DMS 273 treated with DMSO at 0.1 percent for 48 hours (cell line): ENCODE data around the gene IQGAP3.
"Not testable (repeated sequence)": the region's sequence is repeated elsewhere in the genome, so short reads cannot be mapped to it uniquely, and the experiment has no call there.

ENCODE experiments used
- DNase-seq: peaks from one replicate; lab custom pipeline; 2025; lab: John Stamatoyannopoulos, UW

The IQGAP3 gene, protein sequence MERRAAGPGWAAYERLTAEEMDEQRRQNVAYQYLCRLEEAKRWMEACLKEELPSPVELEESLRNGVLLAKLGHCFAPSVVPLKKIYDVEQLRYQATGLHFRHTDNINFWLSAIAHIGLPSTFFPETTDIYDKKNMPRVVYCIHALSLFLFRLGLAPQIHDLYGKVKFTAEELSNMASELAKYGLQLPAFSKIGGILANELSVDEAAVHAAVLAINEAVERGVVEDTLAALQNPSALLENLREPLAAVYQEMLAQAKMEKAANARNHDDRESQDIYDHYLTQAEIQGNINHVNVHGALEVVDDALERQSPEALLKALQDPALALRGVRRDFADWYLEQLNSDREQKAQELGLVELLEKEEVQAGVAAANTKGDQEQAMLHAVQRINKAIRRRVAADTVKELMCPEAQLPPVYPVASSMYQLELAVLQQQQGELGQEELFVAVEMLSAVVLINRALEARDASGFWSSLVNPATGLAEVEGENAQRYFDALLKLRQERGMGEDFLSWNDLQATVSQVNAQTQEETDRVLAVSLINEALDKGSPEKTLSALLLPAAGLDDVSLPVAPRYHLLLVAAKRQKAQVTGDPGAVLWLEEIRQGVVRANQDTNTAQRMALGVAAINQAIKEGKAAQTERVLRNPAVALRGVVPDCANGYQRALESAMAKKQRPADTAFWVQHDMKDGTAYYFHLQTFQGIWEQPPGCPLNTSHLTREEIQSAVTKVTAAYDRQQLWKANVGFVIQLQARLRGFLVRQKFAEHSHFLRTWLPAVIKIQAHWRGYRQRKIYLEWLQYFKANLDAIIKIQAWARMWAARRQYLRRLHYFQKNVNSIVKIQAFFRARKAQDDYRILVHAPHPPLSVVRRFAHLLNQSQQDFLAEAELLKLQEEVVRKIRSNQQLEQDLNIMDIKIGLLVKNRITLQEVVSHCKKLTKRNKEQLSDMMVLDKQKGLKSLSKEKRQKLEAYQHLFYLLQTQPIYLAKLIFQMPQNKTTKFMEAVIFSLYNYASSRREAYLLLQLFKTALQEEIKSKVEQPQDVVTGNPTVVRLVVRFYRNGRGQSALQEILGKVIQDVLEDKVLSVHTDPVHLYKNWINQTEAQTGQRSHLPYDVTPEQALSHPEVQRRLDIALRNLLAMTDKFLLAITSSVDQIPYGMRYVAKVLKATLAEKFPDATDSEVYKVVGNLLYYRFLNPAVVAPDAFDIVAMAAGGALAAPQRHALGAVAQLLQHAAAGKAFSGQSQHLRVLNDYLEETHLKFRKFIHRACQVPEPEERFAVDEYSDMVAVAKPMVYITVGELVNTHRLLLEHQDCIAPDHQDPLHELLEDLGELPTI (N-terminal part only)

DNA sequence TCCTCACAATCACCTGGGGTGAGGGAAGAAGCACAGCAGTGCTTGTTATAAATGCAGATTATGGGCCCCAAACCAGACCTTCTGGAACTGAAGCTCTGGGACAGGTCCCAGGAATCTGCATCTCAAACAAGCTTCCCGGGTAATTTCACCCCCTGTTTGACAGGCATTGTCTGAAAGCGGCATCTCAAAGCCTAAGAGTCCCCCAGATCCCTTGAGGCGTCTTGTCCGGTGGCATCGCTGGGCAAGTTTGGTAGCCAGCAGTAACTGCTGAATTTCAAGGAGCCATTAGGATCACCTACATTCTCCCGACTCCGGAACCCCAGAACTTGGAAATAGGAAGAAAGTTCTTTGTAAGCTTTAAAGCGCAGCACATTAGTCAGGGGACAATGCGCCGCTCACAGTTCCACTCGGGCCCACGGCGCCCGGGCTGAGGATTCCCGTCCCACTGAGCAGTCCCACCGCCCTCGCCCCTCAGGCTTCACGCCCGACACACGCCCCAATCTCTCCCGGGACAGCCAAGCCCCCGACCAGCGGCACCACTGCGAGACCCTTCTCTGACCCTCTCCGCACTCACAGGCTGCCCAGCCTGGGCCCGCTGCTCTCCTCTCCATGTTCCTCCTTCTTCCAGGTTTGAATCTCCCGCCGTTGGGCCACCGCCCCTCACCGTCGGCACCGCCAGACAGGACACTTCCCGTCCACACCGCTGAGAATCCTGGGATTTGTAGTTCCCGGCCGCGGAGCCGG is at the start of gene IQGAP3:
TSS of gene IQGAP3 (minus strand) at position 647 of the 744 bp plus-strand sequence. CDS start at position 611, 36 bp downstream.
- DNase-seq: peak; percentile 48

DNA sequence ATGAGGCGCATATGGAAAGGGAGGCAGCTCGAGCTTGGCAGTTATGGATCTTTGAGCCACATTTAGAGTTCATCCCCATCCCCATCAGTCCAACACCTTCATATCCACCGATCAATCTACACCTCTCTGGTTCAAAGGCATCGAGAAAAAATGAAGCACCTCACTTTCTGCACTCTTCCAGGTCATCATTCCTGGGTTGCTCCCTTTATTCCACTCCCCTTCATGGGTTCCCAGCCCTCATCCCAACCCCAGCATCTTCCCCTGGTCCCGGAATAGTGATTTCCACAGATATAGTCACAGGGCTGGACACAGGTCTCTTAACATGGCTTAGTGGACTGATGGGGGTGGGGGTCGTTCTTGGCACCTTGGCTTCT is 47.2 kb upstream of the IQGAP3 start:
- DNase-seq: no peak

DNA sequence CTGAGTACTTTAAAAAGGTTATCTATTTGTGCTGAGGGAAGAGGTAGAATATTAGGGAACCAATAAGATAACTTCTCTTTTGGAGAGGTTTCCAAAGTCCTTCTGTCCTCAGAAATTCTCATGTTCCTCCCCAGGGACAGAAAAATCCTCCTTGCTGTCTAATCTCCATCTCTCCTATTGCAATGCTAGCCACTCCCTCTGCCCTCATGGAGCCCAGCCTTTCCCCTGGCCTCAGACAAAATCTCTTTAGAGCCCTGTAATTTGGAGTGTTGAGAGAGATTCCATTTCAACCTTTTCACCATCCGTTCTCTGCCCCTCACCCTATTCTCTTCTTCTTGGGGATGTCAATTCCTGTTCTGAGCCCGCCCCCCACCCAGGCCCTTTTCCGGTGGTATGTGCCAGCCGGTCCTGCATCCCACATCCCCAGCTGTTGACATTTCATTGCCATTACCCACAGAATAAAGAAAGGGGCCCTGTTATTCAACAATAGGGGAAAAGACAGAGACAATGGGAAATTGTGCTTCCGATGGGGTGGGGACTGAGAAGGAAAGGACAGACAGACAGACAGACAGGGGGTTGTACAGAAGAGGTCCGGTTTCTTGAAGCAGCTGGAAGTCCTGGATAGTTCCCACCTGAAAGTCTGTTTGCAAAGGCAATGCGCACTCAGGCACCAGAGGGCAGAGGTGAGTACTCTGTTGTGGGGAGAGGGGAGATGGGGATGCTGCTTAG is 46.7 kb upstream of the IQGAP3 start, which contains the start of gene HAPLN2:
TSS of gene HAPLN2 (plus strand) at position 563 of the 729 bp plus-strand sequence. CDS start 4,076 bp downstream, outside the sequence.
- peak; percentile 40 for DNase-seq

DNA sequence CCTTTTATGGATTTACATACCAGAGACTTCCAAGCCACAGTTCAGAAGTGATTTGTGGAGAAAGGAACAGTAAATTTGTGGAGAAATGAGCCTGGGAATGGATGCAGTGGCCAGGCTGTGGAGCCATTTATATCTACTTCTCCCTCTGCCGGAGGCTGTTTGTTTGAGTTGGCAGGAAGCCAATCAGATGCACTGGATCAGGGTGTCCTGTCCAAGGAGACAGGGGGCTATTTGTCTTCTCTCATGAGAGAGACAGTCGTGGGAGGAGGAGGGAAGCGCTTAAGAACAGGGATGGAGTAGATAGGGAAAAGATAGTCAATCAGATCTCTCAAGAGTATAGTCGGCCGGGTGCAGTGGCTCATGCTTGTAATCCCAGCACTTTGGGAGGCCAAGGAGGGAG is 44.1 kb upstream of the IQGAP3 start:
- DNase-seq: no peak

DNA sequence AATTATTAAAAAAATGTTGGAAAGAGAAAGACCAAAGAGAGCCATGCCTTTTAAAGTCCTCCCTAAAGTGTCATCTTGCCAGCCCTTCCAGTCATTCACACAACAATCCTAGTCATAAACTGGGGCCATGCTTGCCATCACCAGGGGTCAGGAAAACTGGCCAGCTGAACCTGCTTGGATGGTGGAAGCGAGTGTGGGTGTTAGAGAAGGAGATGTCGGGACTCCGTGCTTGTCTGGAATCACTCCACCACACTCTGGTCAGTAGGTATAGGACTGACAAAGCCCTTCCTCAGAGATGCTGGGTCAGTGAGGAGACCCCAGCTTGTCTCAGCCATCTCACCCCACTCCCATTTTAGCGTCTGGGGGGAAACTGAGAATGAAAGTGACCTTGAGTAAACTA is 43.6 kb upstream of the IQGAP3 start:
- no peak for DNase-seq

DNA sequence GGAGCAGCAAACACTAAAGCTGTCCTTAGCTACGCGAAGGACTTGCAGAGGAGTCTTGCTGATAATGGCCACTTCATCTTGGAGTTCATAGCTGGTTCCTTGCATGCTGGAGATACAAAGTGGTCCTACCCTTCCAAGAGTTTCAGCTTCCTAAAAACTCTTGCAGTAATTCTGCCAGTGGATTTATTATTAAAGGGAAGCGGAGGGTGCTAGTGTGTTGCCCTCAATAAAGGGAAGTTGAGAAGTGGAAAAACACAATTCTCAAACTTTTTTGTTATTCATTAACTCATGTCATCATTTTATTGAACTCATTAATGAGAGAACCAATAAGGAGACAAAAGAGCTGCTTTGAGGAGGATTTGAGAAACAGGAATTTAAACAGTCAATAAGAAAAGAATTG is 40.3 kb upstream of the IQGAP3 start:
- no peak for DNase-seq

DNA sequence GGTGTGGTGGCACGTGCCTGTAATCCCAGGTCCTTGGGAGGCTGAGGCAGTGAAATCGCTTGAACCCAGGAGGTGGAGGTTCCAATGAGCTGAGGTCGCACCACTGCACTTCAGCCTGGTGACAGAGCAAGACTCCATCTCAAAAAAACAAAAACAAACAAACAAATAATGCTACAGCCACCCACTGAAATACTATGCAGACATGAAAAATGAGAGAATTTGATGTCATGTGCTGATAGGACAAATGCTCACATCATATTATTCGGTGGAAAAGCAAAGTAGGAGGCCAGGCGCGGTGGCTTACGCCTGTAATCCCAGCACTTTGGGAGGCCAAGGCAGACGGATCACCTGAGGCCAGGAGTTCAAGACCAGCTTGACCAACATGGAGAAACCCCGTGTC is 37.7 kb upstream of the IQGAP3 start:
- not testable (repeated sequence) for DNase-seq

DNA sequence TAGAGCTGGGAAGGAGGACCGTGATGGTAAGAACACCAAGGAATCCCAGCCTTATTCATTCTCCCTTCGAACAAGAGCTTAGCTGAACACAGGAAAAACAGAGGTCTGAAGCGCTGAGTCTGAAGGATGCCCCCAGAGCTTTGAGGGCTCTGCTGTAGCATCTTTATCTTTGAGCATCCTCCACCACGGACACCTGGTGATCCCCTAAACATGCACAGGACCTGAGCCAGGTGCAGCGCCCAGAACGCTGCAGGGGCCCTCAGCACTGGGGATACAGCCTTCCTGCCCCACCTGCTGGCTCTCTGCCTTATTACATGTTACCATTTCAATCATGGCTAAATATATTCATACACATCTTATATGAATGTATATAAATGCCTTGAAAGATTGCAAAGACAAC is 36.6 kb upstream of the IQGAP3 start:
- DNase-seq: no peak

DNA sequence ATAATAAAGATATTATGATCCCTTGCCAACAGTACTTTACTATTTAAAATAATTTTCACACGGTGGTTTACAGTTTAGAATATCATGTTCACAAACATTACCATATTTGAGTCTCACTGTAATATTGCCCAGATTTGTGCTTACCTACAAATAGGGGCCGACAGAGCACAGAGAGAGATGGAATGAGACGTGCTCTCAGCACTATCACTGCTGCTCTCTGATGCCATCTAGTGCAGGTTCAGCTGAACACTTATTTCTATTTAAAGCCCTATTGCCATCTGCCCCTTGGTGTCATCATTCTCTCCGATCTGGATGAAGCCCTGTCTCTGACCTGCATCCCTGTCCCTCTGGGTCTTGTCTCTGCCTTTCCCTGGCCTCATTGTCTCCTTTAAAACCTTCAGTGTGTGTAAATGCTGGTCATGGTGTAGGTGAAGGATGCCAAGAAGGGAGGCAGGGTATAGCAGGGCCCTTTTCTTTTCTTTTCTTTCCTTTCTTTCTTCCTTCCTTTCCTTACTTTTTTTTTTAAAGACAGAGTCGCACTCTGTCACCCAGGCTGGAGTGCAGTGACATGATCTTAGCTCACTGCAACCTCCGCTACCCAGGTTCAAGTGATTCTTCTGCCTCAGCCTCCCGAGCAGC is 35.8 kb upstream of the IQGAP3 start:
- DNase-seq: peak; percentile 58

DNA sequence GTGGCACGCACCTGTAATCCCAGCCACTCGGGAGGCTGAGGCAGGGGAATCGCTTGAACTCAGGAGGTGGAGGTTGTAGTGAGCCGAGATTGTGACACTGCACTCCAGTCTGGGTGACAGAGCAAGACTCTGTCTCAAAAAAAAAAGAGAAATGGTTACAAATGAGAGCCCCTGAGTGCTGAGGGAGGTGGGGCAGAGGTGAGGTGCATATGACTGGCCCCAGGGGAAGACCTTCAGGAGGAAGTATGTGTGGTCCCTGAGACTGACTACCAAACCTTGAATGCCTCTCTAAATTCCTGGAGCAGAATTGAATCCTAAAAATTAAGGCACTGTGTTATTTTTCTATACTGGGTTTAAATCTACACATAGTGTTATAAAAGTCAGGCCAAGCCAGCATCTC is 35.0 kb upstream of the IQGAP3 start:
- DNase-seq: not testable (repeated sequence)

DNA sequence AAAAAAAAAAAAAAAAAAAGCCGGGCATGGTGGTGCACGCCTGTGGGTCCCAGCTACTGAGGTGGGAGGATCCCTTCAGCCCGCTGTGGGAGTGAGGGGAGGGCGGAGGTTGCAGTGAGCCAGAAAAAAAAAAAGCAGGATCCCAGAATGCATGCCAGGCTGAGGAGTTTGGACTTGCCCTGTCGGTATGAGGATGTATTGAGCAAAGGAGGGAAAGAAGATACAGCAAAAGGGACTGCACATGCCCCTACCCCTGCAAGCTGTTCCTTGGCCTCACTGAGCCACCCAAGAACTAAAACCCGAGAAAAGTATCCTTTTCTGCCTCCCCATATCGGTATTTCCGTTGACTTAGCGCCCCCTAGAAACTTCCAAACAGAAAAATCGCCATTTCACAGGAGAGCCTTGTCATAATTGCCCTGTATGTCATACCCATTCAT is 30.2 kb upstream of the IQGAP3 start:
- no peak for DNase-seq

DNA sequence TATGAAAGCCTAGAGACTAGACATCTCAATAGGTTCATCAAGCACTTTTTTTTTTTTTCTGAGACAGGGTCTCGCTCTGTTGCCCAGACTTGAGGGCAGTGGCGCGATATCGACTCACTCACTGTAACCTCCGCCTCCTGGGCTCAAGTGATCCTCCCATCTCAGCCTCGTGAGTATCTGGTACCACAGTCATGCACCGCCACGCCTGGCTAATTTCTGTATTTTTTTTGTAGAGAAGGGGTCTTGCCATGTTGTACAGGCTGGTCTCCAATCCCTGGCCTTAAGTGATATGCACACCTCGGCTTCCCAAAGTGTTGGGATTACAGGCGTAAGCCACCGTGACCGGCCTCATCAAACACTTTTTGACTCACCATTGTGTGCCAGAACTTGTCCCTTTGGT is 29.5 kb upstream of the IQGAP3 start:
- no peak for DNase-seq

DNA sequence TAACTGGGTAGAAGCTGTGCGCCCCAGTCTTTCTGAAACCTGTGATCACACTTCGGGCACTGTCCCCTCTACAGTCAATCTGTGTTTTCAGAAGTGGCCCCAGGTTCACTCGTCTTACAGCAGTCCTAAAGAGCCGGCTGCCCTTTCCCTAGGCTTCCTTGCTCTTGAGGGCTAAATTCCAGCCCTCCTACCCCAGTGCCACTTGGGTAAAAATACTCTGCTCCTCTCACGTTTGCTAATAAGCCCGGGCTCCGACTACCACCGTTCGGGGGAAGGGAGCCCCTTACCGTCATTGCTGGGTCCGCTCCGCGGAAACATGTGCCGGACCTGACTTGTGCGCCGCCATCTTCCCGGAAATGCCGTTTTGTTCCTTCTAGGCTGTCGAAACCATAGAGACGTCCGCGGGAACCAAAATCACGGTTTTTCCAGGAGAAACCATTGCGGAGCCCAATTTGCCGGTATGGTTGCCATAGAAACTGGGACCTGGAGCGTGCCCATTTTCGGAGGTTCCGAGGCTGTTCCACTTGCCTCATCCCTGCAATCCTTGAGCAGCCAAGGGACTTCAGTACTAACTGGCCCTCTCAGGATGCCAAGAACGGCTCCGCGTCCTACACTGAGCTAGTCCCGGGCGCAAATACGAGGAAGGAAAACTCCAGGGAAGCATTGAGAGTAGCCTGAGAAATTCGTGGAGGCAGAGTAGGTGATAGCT is 28.9 kb upstream of the IQGAP3 start, which contains the start of gene GPATCH4:
TSS of gene GPATCH4 (minus strand) at position 358 of the 709 bp plus-strand sequence.
- DNase-seq: peak; percentile 76

DNA sequence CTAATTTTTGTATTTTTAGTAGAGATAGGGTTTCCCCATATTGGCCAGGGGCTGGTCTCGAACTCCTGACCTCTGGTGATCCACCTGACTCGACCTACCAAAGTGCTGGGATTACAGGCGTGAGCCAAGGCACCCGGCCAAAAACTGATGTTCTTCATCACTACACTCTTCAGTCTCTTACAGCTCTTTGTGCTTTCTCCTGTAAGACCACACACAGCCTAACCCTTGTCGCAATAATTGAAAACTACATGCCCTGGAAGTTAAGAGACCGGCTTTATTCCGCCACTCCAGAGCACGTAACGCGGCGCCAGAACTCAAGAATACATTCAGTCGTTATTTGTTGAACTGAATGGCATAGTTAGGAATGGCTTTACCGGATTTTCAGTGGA is 28.4 kb upstream of the IQGAP3 start:
- DNase-seq: no peak

DNA sequence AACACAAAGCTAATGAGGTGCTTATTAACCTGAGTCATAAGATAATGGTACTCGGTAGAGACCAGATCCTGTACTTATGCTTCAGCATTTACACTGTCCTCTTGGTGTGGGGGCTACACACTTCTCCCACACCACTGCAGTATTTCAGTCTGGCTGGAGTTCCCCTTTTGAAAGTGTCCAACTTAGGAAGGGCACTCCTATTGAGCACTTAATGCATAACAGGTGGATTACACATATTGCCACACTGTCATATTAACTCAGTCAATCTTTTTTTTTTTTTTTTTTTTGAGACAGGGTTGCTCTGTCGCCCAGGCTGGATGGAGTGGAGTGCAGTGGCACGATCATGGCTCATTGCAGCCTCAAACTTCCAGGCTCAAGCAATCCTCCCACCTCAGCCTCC is 27.4 kb upstream of the IQGAP3 start:
- DNase-seq: no peak

DNA sequence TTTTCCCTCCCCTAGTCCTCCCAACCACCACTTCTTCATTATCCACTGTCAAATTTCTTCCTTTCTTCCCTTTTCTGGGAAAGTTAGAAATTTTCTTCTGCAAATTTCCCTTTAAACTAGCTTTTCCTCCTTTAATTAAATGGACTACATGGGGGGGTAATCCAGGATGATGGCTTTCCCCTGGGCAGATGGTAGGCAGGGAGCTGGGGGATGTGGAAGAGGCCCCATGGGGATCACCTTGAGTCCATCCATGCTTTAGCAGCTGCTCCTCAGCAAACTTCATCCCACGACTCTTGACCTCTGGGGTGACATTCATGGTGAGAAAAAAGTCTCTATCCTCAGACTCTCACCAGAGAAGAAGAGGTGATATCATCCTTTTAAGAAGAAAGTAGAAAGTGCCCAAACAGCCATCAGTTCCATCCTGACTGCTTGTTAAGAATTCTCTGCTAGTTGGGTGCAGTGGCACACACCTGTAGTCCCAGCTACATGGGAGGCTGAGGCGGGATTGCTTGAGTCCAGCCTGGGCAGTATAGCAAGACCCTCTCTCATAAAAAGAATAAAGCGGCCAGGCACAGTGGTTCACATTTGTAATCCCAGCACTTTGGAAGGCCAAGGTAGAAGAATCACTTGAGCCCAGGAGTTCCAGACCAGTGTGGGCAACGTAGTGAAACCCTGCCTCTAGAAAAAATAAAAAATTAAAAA is 26.5 kb upstream of the IQGAP3 start:
- no peak for DNase-seq

DNA sequence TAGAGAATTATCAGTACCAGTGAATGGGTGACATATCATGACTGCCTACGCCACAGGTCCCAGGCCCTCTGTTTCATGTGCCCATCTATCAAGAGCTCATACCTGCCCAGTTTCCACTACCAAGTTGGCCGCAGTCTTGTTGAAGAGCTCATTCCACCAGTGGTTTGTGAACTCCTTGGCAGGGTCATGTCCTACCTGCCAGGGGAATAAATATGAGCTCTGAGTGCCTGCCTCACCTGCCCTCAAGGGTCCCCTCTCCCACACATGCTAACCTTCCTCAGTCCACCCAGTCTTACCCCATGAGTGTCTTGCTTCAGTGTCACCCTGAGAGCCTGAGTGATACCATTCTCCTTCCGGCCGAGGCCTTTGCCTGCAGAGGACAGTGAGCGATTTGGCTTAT is 25.8 kb upstream of the IQGAP3 start:
- no peak for DNase-seq

DNA sequence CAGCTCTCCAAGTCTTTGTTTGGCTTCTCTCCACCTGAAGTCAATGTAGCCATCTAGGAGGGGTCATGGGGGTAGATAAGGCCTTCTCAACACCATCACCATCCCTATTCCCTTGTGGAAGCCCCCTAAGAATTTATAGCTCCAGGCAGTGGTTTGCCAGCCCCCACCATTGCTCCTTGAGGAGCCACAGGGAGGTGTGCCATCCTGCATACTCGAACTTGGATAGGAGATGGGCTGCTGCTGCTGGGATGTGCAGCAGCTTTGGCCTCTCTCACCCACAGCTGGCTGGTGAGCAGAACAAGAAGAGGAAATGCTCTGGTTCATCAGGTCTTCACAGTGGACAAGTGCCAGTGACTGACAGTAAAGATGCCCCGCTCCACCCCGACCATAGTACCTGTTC is 24.1 kb upstream of the IQGAP3 start:
- DNase-seq: no peak

DNA sequence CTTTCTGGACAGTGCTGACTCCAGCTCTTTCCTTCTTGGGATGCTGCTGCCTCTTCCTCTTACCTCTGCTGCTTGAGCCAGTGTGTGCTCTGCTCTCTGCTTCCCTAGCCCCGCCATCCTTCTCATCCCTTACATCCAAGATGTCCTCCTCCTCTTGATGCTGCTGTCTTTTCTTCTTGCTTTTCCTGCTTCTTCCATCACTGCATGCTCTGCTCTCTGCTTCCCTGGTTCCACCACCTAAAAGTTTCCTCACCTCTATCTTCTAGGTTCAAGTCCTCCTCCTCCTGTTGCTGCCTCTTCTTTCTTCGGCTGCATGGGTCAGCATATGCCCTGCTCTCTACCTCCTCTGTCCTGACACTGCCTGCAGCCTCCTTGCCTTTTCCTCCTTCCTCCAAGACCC is 22.7 kb upstream of the IQGAP3 start:
- no peak for DNase-seq
